NCI-H1048 (cell line): ENCODE results near the gene CHMP1A.

ENCODE experiments used
- DNase-seq: peaks from one replicate; lab custom pipeline; 2025; lab: John Stamatoyannopoulos, UW

The CHMP1A gene

DNA sequence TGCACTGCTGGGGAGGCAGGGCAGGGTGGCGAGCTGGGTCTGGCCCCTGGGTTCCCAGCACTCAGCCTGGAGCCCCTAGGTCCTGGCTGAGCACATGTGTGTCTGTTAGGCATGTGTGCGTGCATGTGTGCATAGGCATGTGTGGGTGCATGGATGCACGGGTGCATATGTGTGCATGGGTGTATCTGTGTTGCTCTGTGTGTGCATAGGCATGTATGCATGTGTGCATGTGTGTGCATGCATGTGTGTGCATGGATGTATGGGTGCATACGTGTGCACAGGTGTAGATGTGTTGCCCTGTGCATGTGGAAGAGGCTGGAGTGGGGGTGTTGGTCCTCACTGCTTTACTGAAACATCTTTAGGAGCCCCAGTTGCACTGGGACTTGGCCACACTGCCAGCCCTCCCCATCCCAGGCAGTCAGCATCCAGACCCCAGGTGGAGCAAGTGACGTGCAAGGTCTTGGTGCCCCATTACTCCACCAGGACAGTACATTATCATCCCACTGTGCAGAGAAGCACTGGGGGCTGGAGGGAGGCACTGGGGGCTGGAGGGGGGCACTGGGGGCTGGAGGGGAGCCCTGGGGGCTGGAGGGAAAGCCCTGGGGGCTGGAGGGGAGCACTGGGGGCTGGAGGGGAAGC is 54.4 kb downstream of the CHMP1A start:
- DNase-seq = no peak

DNA sequence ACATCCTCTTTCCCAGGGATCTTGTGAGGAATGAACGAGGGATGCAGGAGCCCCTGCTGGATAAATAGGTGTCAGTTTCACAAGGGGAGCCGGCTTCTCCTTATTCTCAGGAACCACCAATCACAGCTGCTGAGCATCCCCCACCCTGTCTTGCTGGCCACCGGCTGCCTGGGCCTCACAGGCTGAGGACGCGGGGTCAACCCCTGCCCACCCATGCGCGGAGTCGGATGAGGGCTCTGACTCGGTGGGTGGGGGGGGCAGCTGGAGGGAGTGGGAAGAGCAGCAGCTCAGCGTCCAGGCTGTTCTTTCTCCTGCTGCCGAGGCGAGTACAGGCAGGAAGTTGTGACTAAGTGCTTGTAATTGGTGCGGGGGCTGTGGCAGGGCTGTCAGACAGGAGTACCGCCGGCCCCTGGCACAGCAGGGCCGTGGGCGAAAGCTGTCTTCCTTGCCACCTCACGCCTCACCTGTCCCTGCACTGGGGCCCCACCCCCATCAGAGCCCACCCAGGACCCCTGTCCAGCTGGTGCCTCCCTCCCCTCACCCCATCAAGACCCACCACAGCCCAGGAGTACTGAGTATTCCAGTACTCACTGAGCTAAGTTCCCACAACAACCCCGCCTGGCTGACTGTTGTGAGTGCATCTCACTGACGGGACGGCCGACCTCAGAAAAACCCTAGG is 55.1 kb downstream of the CHMP1A start:
- DNase-seq = no peak

DNA sequence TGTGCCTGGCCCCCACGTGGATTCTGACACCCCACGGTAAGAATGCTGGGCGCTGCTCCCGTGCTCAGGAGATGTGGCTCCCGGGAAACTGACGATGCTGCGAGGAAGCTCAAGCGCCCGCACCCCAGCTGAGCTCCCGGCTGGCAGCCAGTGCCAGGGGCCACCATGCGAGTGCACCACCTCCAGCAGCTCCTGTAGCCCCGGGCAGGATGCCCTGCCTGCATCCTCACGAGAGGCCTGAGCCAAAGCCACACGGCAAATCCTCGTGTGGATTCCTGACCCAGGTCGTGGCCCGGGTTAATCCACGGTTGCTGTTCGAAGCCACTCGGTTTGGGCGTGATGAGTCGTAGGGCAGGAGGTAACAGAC is 55.6 kb downstream of the CHMP1A start:
- DNase-seq = no peak

DNA sequence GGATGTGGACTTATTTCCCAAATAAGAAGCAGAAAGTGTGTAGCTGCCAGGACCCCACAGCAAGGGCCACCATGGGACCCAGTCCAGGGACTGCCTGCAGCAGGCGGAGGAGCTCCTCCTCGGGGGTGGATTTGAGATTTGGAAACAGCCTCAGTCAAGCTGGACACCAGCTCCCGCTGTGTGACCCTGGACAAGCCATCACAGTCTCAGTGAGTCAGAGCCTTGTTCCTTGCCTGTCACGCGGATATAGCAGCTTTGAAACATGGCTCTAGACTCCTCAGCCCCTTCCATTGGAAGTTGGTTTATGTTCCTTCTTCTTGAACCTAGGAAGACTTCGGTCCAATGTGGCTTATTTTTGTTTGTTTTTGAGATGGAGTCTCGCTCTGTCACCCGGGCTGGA is 56.6 kb downstream of the CHMP1A start:
- no peak for DNase-seq

DNA sequence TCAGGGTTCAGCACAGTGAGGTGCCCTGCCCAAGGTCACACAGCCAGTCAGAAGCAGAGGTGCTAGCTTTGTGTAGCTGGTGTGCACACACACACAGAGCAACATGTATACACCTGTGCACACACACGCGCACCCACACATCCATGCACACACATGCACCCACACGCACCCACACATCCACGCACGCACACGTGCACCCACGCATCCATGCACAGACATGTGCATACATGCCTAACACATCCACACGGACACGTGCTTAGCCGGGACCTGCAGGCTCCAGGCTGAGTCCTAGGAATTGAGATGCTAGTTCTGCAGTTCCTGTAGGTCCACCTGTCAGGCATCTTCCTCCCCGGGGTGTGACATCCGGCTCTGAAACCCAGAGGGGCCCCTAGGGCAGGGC is 57.1 kb downstream of the CHMP1A start:
- no peak for DNase-seq

- no peak for DNase-seq
Measured at GRCh38 chr16:89599902-89600301, 57.6 kb downstream of the CHMP1A start.

- no peak for DNase-seq
Measured at GRCh38 chr16:89599451-89599858, 58.1 kb downstream of the CHMP1A start.

DNA sequence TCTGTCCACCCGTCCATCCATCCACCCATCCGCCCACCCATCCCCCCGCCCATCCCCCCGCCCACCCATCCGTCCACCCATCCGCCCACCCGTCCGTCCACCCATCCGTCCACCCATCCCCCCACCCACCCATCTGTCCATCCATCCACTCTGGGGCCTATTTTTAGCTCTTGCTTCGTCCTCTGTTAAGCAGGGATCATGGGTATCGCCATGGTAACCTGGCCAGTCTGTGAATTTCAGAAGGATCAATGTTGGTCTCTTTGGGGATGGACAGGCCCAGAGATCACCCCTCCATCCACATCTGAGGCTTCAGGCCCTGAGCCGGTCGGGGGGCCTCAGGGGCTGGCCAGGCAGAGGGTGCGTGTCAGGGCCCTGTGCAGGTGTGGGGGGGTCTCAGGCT is 59.3 kb downstream of the CHMP1A start:
- DNase-seq = no peak

DNA sequence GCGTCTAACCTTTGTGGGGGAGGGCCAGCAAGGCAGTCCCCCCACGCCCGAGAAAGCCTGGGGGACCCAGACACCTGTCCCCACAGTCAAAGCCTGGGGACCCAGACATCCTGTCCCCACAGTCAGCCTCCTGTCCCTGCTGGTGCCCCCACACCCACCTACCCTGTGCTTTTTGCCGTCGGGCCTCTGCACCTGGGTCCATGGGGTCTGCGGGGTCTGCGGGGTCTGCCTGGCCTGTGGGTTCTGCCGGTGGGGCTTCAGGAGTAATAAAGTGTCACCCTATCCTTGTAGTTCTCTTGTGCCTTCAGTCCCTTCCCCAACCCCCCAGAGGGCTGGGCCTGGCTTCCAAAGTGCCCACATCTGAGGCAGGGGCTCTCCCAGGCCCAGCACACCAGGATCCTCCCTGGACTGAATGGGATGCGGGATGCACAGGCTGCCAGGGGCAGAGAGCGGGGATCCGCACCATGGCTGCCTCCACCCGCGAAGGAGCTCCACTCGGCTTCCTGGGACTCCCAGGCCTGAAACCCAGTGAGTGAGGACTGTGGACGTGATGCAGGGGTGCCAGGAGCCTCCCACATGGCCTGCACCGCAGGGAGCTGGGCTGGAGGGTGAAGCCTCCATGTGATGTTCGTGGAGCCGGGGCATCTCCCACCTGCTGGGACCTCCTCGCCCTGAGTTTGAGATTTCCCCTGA is 60.4 kb downstream of the CHMP1A start:
- no peak for DNase-seq

GRCh38 chr16:89596061-89596689 is 61.3 kb downstream of the CHMP1A start:
- no peak for DNase-seq

DNA sequence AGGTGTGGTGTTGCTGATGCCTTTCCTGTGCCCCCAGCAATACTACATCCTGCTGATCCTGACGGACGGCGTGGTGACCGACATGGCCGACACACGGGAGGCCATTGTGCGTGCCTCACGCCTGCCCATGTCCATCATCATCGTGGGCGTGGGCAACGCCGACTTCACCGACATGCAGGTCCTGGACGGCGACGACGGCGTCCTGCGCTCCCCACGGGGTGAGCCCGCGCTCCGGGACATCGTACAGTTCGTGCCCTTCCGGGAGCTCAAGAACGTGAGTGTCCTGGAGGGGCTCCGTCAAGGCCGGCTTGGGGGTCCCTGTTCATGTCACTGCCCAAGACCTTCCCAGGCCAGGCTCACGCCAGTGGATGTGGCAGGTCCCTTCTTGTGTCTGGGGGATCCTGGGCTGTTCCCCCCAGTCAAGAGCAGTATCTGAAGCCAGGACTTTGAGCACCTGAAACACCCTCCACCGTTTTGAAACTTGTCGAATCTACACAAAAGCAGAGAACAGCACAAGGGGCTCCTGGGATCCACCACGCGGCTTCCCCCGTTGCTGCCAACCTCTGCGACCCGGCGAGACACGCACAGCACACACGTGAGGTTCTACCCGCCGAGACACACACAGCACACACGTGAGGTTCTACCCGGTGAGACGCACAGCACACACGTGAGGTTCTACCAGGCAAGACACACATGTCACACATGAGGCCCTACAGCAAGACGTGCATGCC is 62.0 kb downstream of the CHMP1A start:
- DNase-seq = no peak
